RWPE2 (cell line): Measurements from ENCODE around the gene APOA4.

Experiments
- ATAC-seq: fragments of 200-7000 bp; cut with Tn5 transposase; 3 replicates; pipeline ENCODE4 v1.9.1; 2021; ENCODE audit warnings: low read depth
- DNase-seq: peaks from one replicate; pipeline ENCODE4 v3.0.0-alpha.2; 2020; ENCODE audit warnings: low spot score
- H3K27ac ChIP-seq: fragments of 450-650 bp; 2 replicates; pipeline ENCODE4 v1.5.1; 2017; ENCODE audit warnings: mild to moderate bottlenecking; ENCODE audit not compliant: poor library complexity, severe bottlenecking
- H3K27me3 ChIP-seq: fragments of 250-450 bp; sonication (Bioruptor Pico); 2 replicates; pipeline ENCODE4 v1.5.1; 2021; ENCODE audit warnings: mild to moderate bottlenecking, moderate library complexity; ENCODE audit not compliant: insufficient read depth, poor library complexity, severe bottlenecking
- H3K36me3 ChIP-seq: fragments of 250-450 bp; sonication (Bioruptor Pico); 2 replicates; pipeline ENCODE4 v1.5.1; 2020; ENCODE audit warnings: low read depth, mild to moderate bottlenecking, moderate library complexity
- H3K4me1 ChIP-seq: fragments of 250-450 bp; sonication (Bioruptor Pico); 2 replicates; pipeline ENCODE4 v1.5.1; 2021; ENCODE audit warnings: mild to moderate bottlenecking, moderate library complexity; ENCODE audit not compliant: insufficient read depth, poor library complexity, severe bottlenecking
- H3K4me3 ChIP-seq: fragments of 250-450 bp; sonication (Bioruptor Pico); 2 replicates; pipeline ENCODE4 v1.5.1; 2021; ENCODE audit warnings: mild to moderate bottlenecking, moderate library complexity; ENCODE audit not compliant: severe bottlenecking
- H3K9me3 ChIP-seq: fragments of 250-450 bp; sonication (Bioruptor Pico); 2 replicates; pipeline ENCODE4 v1.5.1; 2021; ENCODE audit warnings: mild to moderate bottlenecking, moderate library complexity; ENCODE audit not compliant: severe bottlenecking
- TF ChIP-seq, protein P1 (sequence below): fragments of 450-650 bp; IDR thresholded peaks from one replicate; pipeline ENCODE4 v1.5.1; 2017; ENCODE audit warnings: mild to moderate bottlenecking, moderate library complexity; ENCODE audit not compliant: poor library complexity, severe bottlenecking

Gene APOA4

DNA sequence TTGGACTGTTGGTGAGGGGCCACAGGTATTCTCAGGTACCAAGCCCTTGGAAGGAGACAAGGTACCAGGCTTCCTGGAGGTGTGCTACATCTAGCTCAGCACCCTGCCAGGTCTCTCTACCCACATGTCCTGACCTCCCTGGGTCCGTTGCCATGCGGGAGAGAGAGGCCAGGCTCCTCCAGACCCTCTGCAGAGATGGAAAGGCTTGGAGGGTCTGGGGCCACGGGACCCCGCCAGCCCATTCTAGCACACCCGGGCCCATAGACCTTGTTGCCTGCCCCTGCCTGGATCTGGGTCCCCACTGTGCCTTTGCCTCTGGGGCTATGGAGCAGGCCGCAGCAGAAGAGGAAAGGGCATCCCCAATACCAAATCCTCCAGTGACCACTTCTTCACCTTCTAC lies 4.4 kb upstream of the APOA4 start:
- no peaks in the 10 kb centered on the region for H3K9me3 ChIP-seq
- H3K4me1 ChIP-seq: no peaks in the 10 kb centered on the region
- TF ChIP-seq, protein P1, sequence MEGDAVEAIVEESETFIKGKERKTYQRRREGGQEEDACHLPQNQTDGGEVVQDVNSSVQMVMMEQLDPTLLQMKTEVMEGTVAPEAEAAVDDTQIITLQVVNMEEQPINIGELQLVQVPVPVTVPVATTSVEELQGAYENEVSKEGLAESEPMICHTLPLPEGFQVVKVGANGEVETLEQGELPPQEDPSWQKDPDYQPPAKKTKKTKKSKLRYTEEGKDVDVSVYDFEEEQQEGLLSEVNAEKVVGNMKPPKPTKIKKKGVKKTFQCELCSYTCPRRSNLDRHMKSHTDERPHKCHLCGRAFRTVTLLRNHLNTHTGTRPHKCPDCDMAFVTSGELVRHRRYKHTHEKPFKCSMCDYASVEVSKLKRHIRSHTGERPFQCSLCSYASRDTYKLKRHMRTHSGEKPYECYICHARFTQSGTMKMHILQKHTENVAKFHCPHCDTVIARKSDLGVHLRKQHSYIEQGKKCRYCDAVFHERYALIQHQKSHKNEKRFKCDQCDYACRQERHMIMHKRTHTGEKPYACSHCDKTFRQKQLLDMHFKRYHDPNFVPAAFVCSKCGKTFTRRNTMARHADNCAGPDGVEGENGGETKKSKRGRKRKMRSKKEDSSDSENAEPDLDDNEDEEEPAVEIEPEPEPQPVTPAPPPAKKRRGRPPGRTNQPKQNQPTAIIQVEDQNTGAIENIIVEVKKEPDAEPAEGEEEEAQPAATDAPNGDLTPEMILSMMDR: no peak
- DNase-seq (no peak), ATAC-seq (no peak)
- no peaks in the 10 kb centered on the region for H3K27me3 ChIP-seq
- H3K36me3 ChIP-seq: no peaks in the 10 kb centered on the region
- no peak overlapping the region for H3K27ac ChIP-seq
- no peak overlapping the region for H3K4me3 ChIP-seq

DNA sequence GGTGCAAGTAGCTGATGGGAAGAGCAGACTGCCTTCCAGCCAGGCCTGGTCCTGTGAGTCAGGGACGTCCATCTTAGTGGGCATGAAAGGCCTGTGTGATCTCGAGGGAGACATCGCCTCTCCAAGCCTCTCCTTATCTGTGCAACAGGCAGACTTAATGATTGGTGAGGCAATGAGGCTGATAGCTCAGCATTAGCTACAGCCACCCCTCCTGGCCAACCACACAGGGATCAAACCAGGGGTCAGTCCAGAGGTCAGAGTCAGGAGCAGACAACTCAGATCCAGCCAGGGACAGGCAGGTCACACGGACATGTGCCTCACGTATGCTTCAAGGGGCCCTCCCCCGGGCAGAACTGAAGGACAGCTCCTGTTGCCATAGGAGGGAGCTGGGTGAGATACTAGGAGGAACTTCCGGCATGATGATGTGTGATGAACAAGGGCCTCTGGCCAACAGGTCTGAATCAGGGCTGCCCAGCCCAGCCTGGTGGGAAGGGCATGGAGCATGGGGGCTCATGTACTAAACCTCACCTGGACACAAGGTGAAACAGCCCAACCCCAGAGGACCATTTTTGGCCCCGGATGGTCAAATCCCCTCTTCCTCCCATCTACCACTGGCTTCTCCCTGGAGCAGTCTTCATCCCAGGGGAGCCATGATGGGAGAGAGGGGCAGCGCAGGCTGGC lies 3.8 kb upstream of the APOA4 start:
- no peaks in the 10 kb centered on the region for H3K27me3 ChIP-seq
- no peaks in the 10 kb centered on the region for H3K9me3 ChIP-seq
- no peak for DNase-seq
- no peak overlapping the region for H3K4me3 ChIP-seq
- no peak for ATAC-seq
- H3K4me1 ChIP-seq: no peaks in the 10 kb centered on the region
- no peaks in the 10 kb centered on the region for H3K36me3 ChIP-seq
- H3K27ac ChIP-seq: no peak overlapping the region
- TF ChIP-seq, protein P1: no peak

DNA sequence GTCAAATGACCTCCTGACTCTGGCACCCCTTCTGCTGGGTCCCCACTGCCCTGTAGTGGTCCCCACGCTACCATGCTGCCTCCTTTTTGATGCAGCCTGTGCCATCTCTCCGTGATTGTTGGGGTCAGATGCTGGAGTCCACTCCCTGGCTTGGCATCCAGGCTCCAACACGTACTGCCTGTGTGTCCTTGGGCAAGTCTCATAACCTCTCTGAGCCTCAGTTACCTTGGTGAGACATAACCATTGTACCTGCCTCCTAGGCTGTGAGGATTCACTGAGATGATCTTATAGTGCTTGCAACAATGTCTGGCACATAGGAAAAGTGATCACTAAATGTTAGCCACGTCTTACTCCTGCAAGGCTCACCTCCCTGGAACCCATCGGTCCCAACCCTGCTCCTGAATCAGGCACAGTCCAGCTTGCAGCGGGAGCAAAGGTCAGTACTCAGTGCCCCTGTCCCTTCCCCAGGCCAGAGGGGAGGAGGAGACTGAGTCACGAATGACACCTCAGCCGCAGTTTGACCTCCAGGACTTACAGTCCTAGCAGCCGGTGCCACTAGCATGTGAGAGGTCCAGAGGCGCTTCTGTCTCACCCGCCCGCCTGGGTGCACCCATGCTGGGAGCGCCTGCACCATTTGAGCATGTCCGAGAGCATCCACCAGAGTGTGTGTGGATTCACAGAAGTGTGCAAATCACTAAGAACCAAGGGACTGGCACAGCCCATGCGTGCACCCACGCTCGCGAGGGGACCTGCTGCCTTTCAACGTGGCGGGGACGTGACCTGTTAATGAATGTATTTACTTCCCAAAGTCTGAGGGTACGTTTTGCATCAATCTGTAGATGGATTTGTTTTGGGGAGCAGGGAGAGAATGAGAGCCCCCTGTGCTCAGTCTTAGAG lies 3.0 kb upstream of the APOA4 start:
- no peak for ATAC-seq

DNA sequence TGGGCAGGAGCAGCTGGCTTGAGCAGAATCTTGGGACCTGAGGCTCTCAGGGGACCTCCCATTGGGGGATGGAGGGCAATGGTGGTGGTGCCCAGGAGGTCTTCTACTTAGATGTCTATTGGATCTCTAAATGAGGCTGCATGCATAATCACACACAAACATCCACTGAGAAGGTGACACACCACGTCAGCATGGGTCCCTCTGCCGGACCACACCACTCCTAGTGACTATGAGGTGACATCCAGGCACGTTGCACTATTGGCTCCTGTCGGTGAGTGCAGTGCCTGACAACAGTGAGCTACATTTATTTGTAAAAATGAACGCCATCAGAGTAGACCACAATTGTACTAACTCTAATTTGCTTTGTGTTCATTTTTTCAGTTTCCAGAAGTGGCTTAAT lies 2.3 kb upstream of the APOA4 start:
- Histone ChIP-seq H3K36me3 (no peaks in the 10 kb centered on the region), H3K27me3 (no peaks in the 10 kb centered on the region), H3K4me3 (no peak overlapping the region), H3K27ac (no peak overlapping the region), H3K4me1 (no peaks in the 10 kb centered on the region), H3K9me3 (no peaks in the 10 kb centered on the region)
- no peak for DNase-seq
- ATAC-seq: no peak
- TF ChIP-seq, protein P1: no peak

More for the DNA sequence above, 3.0 kb upstream of the APOA4 start:
- no peak for DNase-seq
- TF ChIP-seq, protein P1: no peak
- H3K27ac ChIP-seq: no peak overlapping the region
- H3K4me3 ChIP-seq: no peak overlapping the region
- no peaks in the 10 kb centered on the region for H3K4me1 ChIP-seq
- H3K27me3 ChIP-seq: no peaks in the 10 kb centered on the region
- H3K36me3 ChIP-seq: no peaks in the 10 kb centered on the region
- no peaks in the 10 kb centered on the region for H3K9me3 ChIP-seq
